Aorta (tissue), 5 donors: ENCODE measurements around the gene VWA5B2. TPM values are rescaled to one million over a fixed set of nuclear protein-coding genes. Genes with fewer than 3 reads are reported as not detected.

Experiments
- ATAC-seq: fragments of 200-7000 bp; cut with Tn5 transposase; one replicate; pipeline ENCODE4 v1.9.1; 2022; ENCODE audit warnings: moderate library complexity; ENCODE audit not compliant: low FRiP score
- DNase-seq, 2 donors: peaks; one replicate each; pipeline ENCODE4 v3.0.0-alpha.2; 2020
- H3K27ac ChIP-seq, 2 donors: one replicate each; pipeline ENCODE4 v1.5.1; 2013; ENCODE audit warnings: low read length in 2 of 2, mild to moderate bottlenecking in 2 of 2, moderate library complexity in 2 of 2, control low read depth in 1 of 2, inconsistent platforms in 1 of 2, low read depth in 1 of 2
- H3K27me3 ChIP-seq, 2 donors: one replicate each; pipeline ENCODE4 v1.6.1; 2013; ENCODE audit warnings: control low read depth in 1 of 2, low read length in 1 of 2, mild to moderate bottlenecking in 1 of 2, moderate library complexity in 1 of 2; ENCODE audit not compliant: insufficient read depth in 2 of 2, control insufficient read depth in 1 of 2
- H3K36me3 ChIP-seq, 2 donors: one replicate each; pipeline ENCODE4 v1.6.1; 2013; ENCODE audit warnings: control low read depth in 1 of 2, low read length in 1 of 2, mild to moderate bottlenecking in 1 of 2; ENCODE audit not compliant: insufficient read depth in 2 of 2, control insufficient read depth in 1 of 2
- H3K4me1 ChIP-seq, 2 donors: one replicate each; pipeline ENCODE4 v1.6.1; 2013; ENCODE audit warnings: low read length in 2 of 2, control low read depth in 1 of 2, mild to moderate bottlenecking in 1 of 2, moderate library complexity in 1 of 2; ENCODE audit not compliant: insufficient read depth in 2 of 2, control insufficient read depth in 1 of 2
- H3K4me3 ChIP-seq, 2 donors: one replicate each; pipeline ENCODE4 v1.5.1; 2013; ENCODE audit warnings: low read length in 2 of 2, control low read depth in 1 of 2, mild to moderate bottlenecking in 1 of 2
- H3K9me3 ChIP-seq: one replicate; pipeline ENCODE4 v1.6.1; 2013; ENCODE audit warnings: mild to moderate bottlenecking, low read length; ENCODE audit not compliant: control insufficient read depth
- WGBS, 2 donors: extraction: QIAGEN DNeasy Blood & Tissue Kit; methylation state at CpG; one replicate each; pipeline ENCODE4 v1.1.7; 2013; 5-methylcytosine and 5-hydroxymethylcytosine counted together
- intact Hi-C, 2 donors: fragments of 100-400 bp; cut with DNase I; formaldehyde crosslinking; loops; one replicate each; pipeline versions ENCODE4 v1.14.2 to v1.15.0; 2022
- polyA plus RNA-seq, 2 donors: library from polyadenylated mRNA; stranded (reverse); fragments of 200-250 nt; gene quantifications; one replicate each; pipeline ENCODE4 v1.2.3, GENCODE V29; 2013
- total RNA-seq, 2 donors: library from RNA; stranded (reverse); fragmentation: NEBNext Ultra II Directional; extraction: Animal tissue kit (Norgen Biotek cat#: 25700); gene quantifications; one replicate each; pipeline ENCODE4 v1.2.1, GENCODE V29; 2021
- donor health status: healthy with polysubstance abuse.
- donor health status: Bipolar disorder and iron deficiency.
- donor health status: DM: no; HTN: no; CAD: no.
- donor health status: DM: no; HTN: no; CAD: no.
- donor health status: DM: yes; HTN: yes; CAD: no.

Gene VWA5B2
- total and polyA plus RNA-seq, 4 donors = 0.10 TPM; not detected in 3

DNA sequence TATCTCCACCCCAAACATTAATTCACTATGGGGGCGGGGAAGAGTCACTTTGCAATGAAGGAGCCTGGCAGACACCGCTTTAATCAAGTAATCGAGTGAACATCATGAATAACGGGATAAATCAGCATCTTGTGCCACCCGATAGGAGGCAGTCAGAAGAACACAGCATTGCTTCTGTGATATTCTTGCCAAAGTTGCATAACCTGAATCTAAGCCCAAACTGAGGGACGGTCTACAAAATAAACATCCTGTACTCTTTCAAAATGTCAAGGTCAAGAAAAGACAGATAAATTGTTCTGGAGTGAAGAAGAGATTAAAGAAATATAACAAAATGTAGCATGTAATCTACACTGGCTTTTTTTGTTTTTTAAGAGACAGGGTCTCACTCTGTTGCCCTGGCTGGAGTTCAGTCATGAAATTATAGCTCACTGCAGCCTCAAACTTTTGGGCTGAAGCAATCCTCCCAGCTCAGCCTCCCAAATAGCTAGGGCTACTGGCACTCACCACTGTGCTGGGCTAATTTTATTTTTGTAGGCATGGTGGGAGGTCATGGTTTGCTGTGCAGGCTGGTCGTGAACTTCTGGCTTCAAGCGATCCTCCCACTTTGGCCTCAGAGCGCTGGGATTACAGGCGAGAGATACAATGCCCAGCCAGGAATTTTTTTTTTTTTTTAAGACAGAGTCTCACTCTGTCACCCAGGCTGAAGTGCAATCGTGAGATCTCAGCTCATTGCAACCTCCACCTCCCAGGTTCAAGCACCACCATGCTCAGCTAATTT, 20.1 kb upstream of the VWA5B2 start:
- WGBS, 2 donors = 54 to 58% methylated on average over 11 of the region's 11 CpGs
- Histone ChIP-seq H3K27me3 (peaks cover 0 to 2% of the 10 kb centered on the region in 2 donors), H3K9me3 (no peaks in the 10 kb centered on the region), H3K4me1 (no peaks in the 10 kb centered on the region), H3K27ac (no peak overlapping the region), H3K4me3 (no peak overlapping the region), H3K36me3 (no peaks in the 10 kb centered on the region)
- intact Hi-C loops = no loop called here
- ATAC-seq = peak; percentile 54
- no peak for DNase-seq

DNA sequence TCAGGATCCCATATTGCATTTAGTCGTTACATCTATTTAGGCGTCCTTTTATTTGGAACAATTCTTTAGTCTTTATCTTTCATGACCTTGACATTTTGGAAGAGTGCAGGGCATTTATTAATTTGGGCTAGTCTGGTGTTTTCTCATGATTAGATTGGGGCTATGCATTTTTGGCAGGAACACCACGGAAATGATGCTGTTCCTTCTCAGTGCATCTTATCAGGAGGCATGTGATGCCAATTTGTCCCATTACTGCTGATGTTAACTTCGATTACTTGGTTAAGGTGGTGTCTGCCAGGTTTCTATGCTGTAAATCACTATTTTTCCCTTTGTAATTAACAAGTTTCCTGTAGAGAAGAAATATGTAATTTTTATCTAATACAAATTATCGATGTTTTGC, 18.1 kb upstream of the VWA5B2 start:
- H3K4me1 ChIP-seq = no peaks in the 10 kb centered on the region
- intact Hi-C loops = no loop called here
- no peak overlapping the region for H3K4me3 ChIP-seq
- WGBS, 2 donors = 53 to 54% methylated on average over 5 of the region's 5 CpGs
- no peaks in the 10 kb centered on the region for H3K9me3 ChIP-seq
- ATAC-seq (no peak), DNase-seq (no peak)
- no peaks in the 10 kb centered on the region for H3K36me3 ChIP-seq
- H3K27ac ChIP-seq = no peak overlapping the region
- H3K27me3 ChIP-seq = peaks cover 0 to 2% of the 10 kb centered on the region in 2 donors

DNA sequence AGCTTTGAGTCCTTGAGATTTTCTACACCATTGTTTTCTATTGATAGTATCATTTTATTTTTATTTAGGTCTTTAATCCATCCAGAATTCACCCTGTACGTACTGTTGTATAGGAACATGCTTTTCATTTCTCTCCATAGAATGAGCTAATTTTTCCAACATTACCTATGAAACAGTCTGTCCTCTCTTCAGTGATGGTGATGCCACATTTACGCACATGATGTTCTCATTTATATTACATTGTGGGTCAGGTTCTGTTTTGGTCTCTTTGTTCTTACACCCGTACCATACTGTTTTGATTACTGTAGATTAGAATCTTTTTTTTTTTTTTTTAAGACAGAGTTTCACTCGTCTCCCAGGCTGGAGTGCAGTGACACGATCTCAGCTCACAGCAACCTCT, 17.7 kb upstream of the VWA5B2 start:
- Histone ChIP-seq H3K36me3 (no peaks in the 10 kb centered on the region), H3K27ac (no peak overlapping the region), H3K4me1 (no peaks in the 10 kb centered on the region), H3K4me3 (no peak overlapping the region), H3K9me3 (no peaks in the 10 kb centered on the region), H3K27me3 (peaks cover 0 to under 1% of the 10 kb centered on the region in 2 donors)
- intact Hi-C loops = no loop called here
- ATAC-seq = no peak
- no peak for DNase-seq
- WGBS, 2 donors = 64 to 66% methylated on average over 5 of the region's 5 CpGs

DNA sequence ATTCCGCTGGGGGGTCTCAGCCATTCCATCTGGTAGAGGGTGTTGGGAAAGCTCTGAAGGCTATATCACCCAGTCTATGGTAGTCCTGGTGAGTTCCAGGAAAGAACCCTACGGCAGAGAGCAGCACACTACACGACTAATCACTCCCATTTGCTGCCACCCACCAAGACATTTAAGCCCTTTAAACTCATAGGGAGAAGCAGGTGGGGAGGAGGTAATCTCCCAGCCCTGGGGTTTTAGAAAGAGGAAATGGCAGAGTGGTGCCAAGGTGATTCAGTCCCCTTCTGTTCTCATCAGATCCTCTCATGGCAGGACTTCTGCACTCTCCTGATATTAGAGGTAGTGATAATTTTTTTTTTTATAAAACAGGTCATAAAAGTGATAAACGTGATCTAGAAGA, 10.6 kb upstream of the VWA5B2 start:
- intact Hi-C loops = no loop called here
- no peak overlapping the region for H3K27ac ChIP-seq
- H3K27me3 ChIP-seq = no peaks in the 10 kb centered on the region
- ATAC-seq (no peak), DNase-seq (no peak)
- H3K36me3 ChIP-seq = no peaks in the 10 kb centered on the region
- no peak overlapping the region for H3K4me3 ChIP-seq
- WGBS, 2 donors = 49 to 55% methylated on average over 4 of the region's 4 CpGs
- H3K9me3 ChIP-seq = no peaks in the 10 kb centered on the region
- H3K4me1 ChIP-seq = no peaks in the 10 kb centered on the region

DNA sequence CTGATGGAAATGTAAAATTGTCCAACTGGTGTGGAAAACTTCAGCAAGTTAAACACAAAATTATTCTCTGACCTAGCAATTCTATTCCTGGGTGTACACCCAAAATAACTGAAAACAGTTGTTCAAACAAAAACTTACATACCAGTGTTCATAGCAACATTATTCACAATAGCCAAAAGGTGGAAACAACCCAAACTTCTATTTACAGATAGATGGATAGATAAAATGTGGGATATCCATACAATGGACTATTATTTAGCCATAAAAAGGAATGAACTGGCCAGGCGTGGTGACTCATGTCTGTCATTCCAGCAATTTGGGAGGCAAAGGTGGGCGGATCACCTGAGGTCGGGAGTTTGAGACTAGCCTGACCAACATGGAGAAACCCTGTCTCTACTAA, 6.9 kb upstream of the VWA5B2 start:
- DNase-seq (no peak), ATAC-seq (no peak)
- WGBS, 2 donors = 78 to 79% methylated on average over 3 of the region's 3 CpGs
- Histone ChIP-seq H3K27me3 (no peaks in the 10 kb centered on the region), H3K9me3 (no peaks in the 10 kb centered on the region), H3K4me3 (no peak overlapping the region), H3K36me3 (no peaks in the 10 kb centered on the region), H3K27ac (no peak overlapping the region), H3K4me1 (no peaks in the 10 kb centered on the region)
- intact Hi-C loops = no loop called here

DNA sequence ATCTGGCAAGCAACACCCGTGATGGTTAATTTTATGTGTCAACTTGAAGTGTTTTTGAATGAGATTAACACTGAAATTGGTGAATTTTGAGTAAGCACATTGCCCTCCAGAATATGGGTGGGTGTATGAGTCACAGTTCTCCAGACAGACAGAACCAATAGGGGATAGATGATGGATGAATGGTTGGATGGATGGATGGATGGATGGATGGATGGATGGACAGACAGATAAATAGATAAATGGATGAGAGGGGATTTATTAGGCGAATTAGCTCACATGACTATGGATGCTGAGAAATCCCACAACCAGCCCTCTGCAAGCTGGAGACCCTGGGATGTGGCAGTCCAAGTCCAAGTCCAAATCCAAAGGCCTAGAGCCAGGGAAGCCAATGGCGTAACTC, 5.4 kb upstream of the VWA5B2 start:
- Histone ChIP-seq H3K36me3 (no peaks in the 10 kb centered on the region), H3K27me3 (no peaks in the 10 kb centered on the region), H3K9me3 (no peaks in the 10 kb centered on the region), H3K27ac (no peak overlapping the region), H3K4me1 (no peaks in the 10 kb centered on the region), H3K4me3 (no peak overlapping the region)
- DNase-seq (no peak), ATAC-seq (no peak)
- intact Hi-C loops = no loop called here
- WGBS, 2 donors = 63 to 68% methylated on average over 3 of the region's 3 CpGs

DNA sequence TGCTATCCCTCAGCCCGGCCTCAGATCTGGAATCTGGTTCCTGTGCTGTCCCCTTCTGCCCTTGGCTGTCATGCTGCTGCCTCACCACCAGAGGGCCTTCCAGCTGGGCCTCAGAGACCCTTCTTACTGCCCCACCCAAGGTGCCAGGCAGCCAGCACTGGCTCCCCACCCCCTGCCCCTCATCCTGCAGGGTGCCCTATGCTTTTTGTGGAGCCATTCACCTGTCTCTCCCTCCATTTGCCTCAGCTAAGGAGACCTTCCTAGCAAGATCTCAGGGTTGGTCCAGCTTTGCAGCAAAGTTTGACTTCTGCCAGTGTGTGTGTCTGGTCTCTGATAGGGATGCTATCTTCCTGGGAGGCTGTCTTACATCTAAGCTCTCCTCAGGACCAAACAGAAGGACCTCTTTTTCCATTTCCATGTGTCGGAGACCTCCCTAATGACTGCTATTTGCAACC, 1.9 kb upstream of the VWA5B2 start:
- intact Hi-C loops = loop anchor here in 1 of 2 donors (2.0 kb wide), 1 partner anchor 21 kb away; the partner anchor contains the start of genes ALG3 and EEF1AKMT4
- Histone ChIP-seq H3K27me3 (no peaks in the 10 kb centered on the region), H3K4me3 (no peak overlapping the region), H3K36me3 (no peaks in the 10 kb centered on the region), H3K9me3 (no peaks in the 10 kb centered on the region), H3K27ac (no peak overlapping the region), H3K4me1 (no peaks in the 10 kb centered on the region)
- ATAC-seq (no peak), DNase-seq (no peak)
- 68 to 69% methylated on average over 2 of the region's 2 CpGs for WGBS, 2 donors

DNA sequence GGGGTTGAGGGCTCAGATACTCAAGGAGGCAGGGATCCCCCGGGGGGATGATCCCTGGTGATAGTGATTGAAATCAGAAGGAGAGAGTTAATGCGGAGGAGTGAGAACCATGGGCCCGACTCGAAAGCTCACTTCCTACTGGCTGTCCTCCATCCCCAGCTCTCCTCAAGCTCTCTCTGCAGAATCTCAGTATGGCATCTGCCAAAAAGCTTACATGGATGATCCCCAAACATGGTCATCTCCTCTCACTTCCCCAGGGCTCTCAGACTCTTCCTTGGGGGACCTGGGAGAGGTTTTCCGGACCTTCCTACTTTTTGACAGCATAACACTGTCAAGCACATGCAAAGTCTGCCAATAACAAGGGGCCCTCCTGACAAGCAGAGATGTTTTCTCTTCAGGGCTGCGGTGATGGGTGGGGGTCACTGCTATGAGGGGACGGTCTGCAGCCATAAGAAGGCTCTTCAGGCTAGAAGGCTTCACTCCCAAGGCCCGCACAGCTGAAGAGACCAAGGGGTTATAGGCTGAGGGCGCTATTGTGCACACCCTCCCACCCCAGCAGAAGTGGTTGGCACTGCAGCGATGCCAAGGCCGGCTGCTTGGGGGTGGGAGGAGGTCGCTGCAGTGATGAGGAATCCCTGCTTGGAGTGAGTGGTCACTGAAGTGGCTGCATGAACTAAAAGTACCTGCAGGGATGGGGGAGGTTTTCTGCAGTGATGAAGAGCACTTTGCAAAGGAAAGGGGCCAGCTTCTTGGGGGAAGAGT, 828 bp upstream of the VWA5B2 start:
- no peaks in the 10 kb centered on the region for H3K4me1 ChIP-seq
- H3K9me3 ChIP-seq = no peaks in the 10 kb centered on the region
- no peak overlapping the region for H3K27ac ChIP-seq
- WGBS, 2 donors = 33 to 36% methylated on average over 12 of the region's 12 CpGs
- no peak for DNase-seq
- ATAC-seq = no peak
- no peaks in the 10 kb centered on the region for H3K36me3 ChIP-seq
- no peak overlapping the region for H3K4me3 ChIP-seq
- intact Hi-C loops = no loop called here
- no peaks in the 10 kb centered on the region for H3K27me3 ChIP-seq
